Islet of Langerhans (tissue), 1 donor: ENCODE data around the gene RAN.
A peak's percentile ranks its signal among the peaks of the same experiment; 100 is the strongest.
"Not testable (repeated sequence)": the region's sequence is repeated elsewhere in the genome, so short reads cannot be mapped to it uniquely, and the experiment has no call there.

Experiments
- FAIRE-seq: peaks from one replicate; lab custom pipeline; 2011; peaks lifted over from hg19 to GRCh38; lab: Jason Lieb, UNC

The RAN gene

DNA sequence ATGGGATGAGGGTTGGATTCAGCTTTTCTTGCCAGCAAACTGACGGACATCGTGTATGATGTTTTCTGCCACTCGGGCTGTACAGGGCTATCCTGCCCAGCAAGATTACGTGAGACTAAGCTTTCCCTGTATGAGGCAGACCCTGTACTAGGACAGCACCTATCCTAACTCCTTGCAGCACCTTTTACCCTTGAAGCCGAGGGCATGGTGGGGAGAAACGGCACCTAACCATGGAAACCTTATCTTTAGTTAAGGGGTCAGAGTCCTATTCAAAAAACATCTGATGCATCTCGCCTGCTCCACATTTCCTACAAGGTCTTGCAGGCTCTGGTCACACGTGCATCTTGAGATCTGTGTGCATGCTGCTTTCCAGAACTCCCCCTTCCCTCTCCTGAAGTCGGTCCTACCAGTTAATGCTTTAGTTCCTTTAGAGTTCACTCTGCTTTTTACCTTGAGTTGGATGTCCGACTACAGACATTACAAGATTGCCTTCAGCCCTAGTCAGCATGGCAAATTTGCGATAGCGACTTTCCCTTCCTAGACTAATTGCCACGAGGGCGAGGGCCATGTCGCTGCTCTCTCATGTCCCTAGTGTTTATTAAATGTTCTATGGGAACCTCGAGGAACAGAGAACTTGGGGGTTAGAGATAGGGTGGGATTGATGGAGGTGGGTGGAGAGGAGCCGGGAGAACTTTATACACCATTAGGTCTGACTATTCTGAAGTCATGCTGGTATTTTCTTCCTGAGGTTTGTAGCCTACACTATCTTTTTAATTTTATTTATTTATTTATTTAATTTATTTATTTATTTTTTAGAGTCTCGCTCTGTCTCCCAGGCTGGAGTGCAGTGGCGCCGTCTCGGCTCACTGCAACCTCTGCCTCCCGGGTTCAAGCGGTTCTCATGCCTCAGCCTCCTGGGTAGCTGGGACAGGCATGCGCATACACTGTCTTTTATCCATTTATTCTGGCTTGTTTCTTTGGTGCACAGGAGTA is 6.6 kb downstream of the RAN start:
- FAIRE-seq: no peak

DNA sequence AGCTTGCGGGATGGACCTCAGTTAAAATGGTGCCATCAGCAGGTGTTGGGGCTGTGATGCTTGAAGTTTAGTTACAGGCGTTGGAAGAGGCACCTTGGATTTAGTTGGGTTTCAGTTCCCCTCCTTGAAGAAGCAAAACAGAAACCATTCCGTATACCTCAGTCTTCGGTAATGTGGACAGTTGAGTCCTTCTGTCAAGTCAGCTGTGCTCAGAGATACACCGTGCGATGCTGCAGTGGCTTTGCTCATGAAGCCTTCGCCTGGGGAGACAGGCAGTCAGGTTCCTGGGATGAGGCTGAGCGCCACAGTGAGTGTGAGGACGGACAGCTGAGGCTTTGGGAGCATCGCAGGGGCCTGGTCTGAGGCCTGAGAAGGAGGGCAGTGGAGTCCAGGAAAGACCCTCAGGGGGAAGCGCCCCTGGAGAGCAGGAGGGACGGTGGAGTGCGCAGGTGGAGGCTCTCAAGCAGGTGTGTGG is 7.4 kb downstream of the RAN start:
- no peak for FAIRE-seq

DNA sequence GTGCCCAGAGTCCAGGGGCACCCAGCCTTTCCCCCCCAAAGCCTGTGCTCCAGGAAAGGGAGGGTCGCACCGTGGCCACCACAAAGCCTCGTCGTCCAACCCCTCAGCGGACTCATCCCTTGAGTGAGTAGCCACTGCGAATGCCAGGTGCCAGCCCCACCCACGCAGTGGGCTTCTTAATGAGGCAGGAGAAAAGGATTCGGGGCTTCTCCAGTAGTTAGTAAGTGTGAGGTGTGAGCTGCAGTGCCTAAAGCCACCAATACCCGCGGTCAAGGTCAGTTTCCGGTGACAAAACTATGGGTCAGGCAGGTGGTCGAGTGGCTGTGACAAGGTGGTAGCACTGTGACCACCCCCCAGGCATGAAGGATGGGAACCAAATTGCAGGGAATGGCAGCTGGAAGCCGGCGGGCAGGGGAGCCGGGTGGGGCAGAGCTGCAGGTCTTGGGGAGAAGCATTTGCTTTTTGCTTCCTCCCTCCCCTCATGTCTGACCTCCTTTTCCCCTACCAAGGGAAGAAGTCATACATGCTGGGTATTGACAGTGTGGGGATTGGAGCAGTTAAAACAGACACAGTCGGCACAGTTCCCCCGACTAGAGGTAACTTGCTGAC is 8.0 kb downstream of the RAN start:
- no peak for FAIRE-seq

DNA sequence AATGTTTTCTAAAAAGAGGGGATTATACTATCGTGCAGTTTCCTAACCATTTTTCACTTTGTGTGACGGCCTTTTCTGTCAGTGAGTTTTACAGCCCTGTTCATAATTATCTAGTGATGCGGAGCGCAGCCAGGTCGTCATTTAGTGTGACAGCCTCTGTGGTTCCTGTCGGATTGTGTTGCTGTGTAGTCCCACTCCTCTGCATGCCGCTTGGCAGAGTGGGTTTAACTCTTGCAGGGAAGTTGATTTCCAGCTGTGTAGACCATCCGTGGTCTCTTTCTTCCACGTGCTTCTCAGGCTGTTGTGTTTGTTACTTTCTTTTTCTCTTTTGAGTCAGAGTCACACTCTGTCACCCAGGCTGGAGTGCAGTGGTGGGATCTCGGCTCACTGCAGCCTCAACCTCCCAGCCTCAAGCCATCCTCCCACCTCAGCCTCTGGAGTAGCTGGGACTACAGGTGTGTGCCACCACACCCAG is 8.6 kb downstream of the RAN start:
- no peak for FAIRE-seq

DNA sequence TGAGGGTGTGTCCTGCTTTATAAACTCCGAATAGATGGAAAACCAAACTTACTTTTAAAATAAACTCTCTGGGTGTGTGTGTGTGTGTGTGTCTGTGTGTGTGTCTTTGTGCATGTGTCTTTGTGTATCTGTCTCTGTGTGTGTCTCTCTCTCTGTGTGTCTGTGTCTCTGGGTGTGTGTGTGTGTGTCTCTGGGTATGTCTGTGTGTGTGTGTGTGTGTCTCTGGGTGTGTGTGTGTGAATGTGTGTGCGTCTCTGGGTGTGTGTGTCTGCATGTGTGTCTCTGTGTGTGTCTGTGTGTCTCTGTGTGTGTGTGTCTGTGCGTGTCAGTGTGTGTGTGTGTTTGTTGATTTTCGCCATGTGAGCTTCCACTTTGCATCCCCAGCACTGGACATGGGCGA is 9.2 kb downstream of the RAN start:
- FAIRE-seq: no peak

DNA sequence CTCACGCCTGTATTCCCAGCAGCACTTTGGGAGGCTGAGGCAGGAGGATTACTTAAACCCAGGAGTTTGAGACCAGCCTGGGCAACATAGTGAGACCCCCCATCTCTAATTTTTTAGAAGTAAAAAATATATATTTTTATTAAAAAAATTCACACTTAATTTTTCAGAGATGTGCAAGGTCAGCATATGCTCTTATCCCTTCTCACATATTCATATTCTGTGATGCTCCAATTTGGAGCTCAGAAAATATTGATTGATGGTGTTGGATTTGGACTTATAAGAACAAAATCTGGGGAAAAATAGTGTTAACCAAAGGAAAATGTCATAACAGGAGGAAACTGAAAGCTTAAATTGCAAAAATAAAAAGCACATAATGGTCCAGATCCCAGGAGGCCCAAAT is 9.7 kb downstream of the RAN start:
- FAIRE-seq: no peak

DNA sequence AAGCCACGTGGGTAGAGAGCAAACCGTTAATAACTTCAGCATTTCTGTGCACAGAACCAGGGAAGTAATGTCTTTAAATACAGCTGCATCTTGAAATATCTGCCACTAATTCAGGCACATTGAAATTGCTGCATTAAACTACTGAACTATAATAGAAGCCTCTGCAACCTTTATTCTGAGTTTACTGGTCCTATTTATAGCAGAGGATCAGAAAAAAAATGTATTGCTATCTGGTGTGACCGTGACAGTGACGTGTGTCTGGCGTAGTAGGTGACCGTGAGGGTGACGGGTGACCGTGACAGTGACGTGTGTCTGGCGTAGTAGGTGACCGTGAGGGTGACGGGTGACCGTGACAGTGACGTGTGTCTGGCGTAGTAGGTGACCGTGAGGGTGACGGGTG is 15.3 kb downstream of the RAN start:
- FAIRE-seq: not testable (repeated sequence)

DNA sequence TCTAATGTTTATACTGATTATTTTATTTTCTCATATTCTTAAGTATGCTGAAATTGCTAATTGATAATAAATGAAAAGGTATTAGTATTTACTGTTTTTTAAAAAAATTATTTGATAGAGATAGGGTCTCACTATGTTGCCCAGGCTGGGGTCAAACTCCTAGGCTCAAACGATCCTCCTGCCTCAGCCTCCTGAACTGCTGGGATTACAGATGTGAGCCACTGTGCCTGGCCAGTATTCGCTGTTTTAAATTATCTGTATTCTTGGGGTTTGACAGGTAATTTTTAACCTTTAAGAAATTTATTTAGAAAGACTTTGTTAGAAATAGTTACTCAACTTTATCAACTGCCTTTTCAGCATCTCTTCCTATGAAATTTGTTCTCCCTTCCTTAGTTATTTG is 32.2 kb downstream of the RAN start:
- peak; percentile 36 for FAIRE-seq

DNA sequence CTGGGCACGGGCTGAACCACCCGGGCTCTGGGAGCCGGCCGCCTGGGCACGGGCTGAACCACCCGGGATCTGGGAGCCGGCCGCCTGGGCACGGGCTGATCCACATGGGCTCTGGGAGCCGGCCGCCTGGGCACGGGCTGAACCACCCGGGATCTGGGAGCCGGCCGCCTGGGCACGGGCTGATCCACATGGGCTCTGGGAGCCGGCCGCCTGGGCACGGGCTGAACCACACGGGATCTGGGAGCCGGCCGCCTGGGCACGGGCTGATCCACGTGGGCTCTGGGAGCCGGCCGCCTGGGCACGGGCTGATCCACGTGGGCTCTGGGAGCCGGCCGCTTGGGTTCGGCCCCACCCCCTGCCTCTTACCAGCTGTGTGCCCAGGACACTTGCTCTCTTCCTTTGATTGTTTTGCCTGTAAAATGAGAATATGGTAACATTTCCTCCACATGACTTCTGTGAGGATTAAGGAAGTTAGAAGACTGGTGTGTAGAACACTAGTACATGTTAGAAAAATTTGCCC is 33.1 kb downstream of the RAN start:
- FAIRE-seq: not testable (repeated sequence)

DNA sequence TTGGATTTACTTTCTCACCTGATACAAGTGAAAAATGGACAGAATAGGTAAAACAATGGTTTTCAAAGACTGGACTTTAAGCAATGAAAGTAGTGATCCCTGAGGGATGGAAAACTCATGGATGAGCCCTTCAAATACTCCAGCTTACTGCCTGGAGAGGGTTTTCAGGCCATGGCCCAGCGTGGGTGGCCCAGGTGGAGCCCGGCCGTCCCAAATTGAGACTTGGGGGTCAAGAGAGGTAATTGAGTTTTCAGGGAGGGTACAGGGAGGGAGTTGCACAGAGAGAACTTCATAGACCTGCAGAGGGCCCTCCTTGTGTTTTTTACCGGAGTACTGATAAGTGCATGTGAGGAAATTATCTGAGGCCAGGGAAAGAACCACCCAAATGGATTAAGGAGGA is 37.2 kb downstream of the RAN start:
- no peak for FAIRE-seq

DNA sequence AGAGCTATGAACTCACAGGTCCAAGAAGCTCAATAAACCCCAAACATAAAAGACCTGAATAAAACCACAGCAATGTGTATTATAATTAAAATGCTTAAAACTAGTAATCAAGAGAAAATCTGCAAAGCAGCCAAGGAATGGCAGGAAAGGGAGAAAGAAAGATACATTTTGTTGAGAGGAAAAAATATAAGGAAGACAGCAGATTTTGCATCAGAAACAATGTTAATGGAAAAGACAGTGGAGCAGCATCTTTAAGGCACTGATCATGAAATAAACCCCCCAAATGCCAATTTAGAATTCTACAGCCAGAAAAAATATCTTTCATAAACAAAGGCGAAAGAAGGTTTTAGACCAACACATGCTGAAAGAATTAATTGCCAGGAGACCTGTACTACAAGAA is 39.3 kb downstream of the RAN start:
- no peak for FAIRE-seq

DNA sequence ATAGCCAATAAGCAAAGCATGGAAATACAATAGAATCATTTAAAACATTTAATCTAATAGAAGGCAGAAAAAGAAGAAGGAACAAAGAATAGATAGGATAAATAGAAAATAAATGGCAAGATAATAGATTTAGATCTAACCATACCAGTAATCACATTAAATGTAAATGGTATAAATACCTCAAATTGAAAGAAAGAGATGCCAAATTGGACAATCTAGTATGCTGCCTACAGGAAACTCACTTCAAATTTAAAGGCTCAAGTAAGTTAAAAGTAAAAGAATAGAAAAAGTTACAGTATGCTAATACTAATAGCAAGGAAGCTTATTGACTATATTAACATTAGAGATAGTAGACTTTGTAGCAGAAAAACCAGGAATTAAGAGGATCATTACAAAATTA is 40.1 kb downstream of the RAN start:
- FAIRE-seq: no peak

DNA sequence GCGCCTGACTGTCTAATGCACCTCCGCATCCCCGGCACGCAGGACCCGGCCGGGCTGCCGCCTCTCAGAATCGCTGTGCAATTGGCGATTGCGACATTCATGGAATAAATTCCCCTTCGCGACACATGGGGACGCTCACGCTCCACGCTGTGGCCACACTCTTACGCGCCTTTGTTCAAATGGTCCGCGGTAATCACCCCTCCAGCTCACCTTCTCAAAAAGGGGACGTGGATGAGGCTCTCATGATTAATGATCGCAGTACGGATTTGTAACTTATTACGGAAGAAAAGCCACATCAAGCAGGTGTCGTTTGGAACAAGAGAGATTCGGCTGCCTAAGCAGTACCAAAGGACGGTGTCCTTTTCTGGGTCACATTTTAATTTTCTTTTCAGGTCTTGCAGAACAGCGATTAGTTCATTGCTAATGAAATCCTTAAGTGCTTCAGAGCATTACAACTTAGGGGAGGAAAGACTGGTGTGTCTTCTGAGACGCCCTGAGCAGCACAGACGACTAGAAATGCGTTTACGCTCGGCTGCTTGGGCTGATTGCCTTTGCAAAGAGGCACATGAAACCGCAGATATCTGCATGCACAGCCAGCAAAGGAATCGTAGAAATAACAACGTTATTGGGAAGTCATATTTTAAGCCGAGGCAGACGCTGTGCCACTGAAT is 44.5 kb downstream of the RAN start:
- FAIRE-seq: no peak

DNA sequence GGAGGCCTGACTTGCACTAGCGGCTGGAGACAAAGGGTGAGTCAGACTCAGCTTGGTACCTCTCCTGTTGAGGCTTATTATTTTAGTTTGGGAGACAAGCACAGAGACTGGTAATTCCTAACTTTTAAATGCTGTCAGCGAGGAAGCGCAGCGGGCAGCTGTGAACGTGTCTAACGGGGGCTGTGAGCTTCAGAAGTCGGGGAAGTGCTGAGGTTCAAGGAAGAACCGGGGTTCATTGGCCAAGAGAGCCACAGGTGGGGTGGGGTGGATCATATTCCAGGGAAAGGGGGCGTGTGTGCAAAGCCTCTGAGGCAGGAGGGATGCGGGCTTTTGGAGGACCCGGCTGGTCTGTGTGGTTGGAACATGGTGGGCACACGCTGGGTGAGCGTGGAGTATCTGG is 45.7 kb downstream of the RAN start:
- FAIRE-seq: no peak

DNA sequence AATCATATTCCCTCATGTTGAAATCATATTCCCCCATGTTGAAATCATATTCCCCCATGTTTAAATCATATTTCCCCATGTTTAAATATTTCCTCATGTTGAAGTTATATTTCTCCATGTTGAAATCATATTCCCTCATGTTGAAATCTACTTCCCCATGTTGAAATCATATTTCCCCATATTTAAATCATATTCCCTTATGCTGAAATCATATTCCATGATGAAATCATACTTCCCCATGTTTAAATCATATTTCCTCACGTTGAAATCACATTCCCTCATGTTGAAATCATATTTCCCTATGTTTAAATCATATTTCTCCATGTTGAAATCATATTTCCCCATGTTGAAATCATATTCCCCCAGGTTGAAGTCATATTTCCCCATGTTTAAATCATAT is 47.2 kb downstream of the RAN start:
- FAIRE-seq: no peak

DNA sequence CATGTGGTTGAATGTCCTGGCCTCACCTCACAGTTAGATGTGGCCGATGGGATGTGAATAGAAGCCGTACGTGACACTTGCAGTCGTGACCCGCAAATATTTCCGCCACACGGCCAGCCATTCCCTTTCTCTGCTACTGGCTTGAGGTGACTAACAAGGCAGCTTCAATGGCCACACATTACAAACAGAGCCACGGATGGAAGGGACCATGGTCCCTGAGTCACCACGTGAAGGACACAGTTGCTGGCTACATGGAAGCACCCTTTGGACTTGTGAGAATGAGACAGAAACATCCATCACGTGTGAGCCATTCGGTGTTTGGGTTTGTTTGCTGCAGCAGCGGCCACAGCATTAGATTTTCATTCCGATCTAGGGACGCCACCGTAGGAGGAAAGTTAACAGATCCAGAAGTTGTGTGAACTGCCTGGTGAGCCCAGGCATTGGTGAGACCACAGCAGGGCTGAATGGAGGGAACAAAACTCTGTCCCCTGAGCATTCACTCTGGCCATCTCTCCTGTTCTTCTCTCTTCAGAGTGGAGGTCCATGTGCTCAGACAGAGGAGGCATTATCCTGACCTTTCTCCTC is 48.3 kb downstream of the RAN start:
- FAIRE-seq: no peak

DNA sequence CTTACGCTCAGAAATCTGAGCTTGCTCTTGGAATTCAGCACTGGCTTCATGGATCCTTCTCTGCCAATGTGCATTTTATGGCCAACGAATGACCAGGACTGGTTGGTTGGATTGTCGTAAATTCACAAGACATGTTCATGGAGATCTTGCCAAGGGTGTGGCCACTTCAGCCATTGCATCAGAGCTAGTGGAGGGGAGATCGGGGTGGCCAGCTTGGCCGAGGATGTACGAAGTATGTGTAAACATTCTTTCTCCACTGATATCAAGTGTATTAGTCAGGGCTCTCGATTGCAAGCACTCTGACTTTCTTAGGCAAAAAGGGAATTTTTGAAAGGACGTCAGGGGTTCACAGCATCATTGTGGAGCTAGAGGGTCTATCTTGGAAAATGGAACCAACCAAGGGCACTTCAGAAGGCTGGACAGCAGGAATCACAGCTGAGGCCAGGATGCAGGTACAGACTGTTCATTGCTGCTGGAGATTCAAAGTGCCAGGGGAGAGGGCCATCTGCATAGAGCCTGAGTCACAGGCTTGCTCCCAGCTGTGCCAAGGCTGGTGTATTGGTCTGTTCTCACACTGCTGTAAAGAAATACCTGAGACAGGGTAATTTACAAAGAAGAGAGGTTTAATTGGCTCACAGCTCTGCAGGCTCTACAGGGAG is 49.0 kb downstream of the RAN start:
- FAIRE-seq: no peak

DNA sequence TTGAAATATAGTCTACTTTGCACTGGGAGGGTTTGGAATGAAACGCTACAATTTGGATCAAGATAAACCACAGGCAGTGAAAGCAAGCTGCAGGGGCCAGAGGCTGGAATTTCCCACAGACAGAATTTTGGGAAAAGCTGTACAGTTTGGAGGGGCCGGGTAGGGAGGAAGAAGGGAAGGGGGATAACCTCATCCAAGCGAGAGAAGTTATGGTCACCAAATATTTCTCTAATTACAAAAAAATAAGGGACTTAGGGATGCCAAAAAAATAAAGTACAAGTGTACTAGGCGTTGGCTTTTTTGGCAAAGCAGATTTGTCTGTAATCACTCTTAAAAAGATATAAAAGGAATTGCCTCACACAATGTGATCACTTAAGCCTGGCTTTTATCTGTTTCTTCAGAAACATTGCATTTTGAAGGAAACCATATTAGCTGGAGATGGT is 50.7 kb downstream of the RAN start:
- FAIRE-seq: no peak

DNA sequence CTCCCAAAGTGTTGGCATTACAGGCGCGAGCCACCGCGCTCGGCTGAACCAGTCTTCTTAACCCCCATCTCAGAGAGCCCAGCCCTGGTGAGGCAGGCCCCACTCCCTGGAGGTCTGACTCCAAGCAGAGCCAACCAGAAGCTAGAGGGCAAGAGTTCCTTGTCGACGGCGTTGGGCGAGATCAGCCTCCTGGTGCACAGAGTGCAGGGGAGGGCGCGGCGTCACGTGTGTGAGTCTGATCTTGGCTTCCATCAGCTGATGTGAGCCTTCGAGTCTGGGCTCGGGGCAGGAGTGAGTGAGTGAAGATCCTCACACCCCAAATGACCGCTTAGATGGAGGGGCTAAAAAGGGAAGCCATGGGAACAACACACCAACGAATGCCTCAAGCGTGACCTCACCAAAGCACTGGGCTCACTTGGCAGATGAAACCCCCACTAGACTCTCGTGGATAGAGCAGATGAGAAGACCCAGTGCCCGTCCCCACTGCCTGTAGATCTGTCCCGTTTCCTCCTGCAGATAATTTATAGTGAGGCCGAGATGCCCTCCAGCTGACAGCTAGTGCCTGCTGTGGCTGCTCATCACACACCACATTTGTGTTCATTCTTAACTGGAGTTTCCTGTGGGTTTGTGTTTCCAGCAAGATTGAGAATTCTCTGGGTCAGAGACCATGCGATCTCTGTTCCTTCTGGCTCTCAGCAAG is 53.2 kb downstream of the RAN start:
- FAIRE-seq: no peak

DNA sequence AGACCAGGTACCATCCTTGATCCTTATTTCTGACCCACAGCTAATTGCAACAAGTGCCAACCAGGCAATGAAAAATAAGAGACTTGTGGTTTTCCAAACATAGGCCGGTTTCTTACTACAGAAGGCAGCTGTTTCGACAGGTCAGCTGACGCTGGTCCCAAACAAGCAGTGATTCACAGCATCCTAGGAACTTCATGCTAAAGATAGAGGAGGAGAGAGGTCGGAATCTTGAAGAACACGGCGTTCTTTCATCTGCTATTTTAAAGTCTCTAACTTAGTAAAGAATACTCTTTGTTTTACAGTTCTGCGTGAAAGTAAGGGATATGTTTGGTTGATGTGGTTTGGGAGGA is 53.8 kb downstream of the RAN start:
- no peak for FAIRE-seq
